RKO (cell line): ENCODE results near the gene ADAM23.

ENCODE experiments used
- DNase-seq: peaks from one replicate; pipeline ENCODE4 v3.0.0-alpha.2; 2016; ENCODE audit warnings: low spot score

Gene ADAM23

DNA sequence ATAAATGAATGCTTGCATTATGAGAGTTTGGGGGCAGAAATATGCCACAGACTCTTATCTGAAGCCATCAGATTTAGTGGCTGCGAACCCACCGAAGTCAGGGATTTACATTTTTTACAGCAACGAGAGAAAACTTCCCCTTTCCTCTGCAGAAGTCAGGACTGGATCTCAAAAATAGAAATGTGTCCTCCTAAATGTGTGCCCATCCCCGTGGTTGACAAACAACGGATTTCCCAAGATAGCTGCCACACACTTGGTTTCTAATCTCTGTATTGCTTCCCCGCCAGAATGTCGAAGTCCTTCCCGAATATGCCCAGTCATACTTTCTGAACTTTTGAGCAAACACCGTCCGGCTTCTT is 879 bp upstream of the ADAM23 start:
- no peak for DNase-seq

DNA sequence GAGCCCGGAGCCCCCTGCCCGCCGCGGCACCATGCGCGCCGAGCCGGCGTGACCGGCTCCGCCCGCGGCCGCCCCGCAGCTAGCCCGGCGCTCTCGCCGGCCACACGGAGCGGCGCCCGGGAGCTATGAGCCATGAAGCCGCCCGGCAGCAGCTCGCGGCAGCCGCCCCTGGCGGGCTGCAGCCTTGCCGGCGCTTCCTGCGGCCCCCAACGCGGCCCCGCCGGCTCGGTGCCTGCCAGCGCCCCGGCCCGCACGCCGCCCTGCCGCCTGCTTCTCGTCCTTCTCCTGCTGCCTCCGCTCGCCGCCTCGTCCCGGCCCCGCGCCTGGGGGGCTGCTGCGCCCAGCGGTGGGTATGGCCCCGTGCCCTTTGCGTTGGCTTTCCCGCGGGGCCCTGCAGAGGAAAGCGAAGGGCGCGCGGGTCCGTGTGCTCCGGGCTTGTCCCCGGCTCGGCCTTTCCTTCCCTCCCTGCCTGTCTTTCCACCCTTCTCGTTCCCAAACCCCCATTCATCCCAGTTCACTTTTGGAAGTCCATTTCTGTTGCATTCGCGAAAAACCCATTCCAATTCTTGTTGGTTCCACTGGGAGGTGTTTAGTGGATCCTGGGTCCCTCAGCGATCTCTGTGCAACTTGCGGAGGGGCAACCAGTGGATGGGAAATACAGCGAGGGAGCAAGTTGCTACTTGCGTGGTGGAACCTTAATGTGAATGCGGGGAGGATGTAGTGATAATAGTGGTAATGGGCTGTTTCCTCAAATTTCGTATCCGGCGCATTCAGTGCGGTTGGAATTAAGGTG is 599 bp downstream of the ADAM23 start:
- no peak for DNase-seq

DNA sequence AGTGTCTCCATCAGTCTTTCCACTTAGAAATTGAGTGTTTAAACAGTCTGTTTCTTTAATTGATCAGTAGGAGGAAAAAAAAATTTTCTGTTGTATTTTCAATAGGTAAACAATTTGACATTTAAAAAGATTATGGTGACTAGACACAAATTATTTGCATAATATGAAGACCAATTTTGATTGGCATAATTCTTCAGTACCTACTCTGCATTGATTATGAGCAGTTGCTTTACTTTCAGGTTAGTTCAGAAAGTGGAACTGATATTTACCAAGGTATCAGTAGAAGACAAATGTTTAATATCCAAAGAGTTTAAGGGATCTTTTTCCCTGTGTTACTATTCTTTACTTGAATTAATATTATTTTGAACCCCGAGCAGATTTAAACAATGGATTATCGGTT is 2.6 kb downstream of the ADAM23 start:
- DNase-seq = no peak

DNA sequence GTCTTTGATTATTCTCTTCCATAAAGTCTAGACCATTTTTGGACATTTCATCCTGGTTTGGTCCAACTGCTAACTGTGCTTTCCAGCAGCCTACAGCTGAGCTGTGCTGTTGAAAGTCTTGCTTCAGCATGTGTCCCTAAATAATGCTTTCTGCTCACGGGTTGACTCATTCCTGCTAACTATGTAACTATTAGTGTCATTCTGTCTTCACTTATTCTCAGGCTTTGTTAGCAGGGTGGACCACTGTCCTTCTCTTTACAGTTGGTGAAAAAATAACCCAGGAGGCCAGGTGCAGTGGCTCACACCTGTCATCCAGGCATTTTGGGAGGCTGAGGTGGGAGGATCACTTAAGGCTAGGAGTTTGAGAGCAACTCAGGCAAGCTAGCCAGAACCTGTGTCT is 8.9 kb downstream of the ADAM23 start:
- DNase-seq = no peak

DNA sequence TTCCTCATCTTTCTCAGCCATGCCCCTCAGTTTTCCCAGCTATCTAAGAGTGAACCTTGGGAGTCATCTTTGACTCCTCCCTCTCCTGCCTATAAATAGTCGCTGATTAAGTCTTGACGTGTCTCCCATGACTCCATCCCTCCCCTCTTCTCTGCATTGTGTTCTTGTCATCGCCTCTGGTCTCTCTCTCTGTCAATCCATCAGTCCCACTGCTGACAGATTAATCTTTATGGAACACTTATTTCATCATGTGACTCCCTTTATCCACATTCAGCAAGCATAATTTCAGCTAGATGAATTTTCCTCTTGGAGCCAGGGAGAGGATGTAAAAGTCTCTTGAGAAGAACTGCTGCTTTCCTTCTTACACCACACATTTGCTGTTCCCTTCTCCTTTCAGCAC is 9.4 kb downstream of the ADAM23 start:
- peak; percentile 58 for DNase-seq

DNA sequence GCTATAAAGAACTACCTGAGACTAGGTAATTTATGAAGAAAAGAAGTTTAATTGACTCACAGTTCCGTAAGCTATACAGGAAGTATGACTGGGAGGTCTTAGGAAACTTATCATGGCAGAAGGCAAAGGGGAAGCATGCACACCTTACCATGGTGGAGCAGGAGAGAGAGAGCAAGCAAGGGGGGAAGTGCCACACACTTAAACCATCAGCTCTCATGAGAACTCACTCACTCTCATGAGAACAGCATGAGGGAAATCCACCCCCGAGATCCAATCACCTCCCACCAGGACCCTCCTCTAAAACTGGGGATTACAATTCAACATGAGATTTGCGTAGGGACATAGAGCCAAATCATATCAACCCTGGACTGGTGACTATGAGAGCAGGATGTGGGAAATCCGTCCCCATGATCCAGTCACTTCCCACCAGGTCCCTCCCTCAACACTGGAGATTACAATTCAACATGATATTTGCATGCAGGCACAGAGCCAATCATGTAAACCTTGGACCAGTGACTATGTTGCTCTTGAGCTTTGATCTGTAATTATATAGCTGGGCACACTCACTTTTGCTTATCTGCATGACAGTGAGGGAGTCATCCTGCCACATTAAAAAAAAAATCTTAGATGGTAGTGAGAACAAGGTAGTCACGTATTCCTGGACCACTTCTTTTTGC is 12.9 kb downstream of the ADAM23 start:
- DNase-seq = no peak

DNA sequence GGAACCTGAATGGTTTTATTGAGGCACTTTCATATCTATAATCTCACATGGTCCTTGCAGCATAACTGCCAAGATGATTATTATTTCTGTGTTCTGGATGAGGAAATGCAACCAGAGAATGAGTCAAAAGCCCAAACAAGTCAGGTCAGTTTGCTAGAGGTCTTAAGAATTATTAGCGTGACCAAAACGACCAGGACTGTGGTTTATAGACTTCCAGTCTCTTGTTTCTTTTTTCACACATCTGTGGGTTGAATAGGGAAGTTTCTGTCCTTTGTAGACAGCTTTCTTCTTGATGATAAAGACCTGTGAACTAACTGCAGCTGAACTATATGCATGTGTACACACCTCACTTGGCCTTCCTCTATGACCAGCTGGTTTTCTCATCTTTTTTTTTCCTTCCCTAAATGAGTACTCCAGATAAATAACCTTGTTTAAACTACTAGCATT is 13.9 kb downstream of the ADAM23 start:
- DNase-seq = no peak

DNA sequence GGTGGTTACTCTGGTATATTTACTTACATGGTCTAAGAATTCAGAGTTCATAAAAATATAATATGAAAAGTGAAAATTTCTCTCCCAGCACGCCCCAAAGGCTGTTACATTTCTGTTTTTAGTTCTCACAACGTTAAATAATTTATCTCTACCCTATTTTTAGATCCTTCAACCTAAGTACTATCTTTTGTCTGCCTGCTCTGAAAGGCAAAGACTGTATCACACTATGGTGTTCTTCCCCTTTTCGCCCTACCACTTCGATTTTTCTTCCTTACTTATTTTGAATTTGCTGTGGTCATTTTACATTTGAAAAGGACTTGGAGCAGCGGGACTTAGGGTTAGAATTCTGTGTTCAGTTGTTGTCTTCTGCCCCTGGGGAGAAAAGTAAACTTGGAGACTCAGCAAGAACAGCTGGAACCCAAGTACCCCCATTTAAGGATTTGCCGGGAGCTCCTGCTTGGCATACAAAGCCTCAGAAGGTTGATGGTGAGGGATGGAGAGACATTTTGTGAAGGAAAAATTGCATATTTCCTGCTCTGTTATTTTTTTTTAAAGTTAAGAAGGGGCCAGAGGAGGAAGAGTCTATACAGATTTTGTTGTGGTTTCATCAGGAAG is 19.0 kb downstream of the ADAM23 start:
- DNase-seq = no peak

DNA sequence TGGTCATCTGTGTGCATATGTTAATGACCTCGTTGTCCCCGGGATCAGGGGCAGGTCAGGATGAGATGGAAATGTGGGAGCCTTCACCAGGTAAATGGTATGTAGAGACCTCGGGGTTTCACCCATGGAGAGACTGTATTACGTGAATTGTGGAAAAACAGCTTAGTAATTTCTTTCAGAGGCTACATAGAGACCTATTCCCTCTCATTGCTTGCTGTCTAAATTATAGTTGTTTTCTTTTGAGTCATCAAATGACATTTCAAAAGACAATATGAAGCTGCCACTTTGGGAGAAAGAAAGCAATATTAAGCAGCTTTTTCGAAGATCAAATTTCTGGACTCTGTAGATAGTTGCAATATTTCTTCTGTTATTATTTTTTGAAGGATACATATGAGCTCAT is 20.4 kb downstream of the ADAM23 start:
- DNase-seq = no peak

DNA sequence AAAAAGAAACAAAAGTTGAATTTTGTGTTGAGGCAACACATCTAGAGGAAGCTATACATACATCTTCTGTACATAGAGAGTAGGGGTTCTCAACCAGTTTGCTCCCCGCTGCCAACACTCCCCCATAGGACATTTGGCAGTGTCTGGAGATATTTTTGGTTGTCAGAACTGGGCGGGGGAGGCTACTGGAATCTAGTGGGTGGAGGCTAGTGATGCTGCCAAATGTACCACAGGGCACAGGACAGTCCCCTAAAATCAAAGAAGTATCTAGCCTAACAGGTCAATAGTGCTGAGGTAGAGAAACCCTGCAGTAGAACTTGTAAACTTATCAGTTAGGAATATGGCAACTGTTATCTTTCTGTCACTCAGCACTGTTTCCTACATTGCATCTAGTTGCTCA is 21.3 kb downstream of the ADAM23 start:
- no peak for DNase-seq

DNA sequence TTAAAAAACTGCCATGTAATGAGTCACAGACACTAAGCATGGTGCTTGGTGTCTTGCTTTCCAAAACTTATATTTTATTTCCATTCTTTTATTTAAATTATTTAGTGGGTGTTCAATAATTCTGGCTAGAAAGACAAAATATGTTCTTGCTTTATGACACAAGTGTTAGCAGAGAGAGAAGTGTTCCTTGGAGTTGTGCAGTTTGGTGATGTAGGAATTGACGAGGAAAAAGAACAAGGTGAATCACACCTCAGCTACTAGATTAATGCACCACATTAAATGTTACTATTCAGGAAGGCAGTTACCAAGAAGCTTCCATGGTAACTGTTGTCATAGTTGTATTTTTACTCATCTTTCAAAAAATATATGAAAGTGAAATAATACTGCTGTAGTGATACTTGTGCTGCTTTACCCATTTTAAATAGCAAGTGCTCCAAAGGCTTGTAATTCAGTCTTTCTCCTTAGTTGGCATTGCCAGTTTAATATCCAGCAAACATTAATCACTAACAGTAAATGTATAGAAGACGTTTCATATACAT is 28.3 kb downstream of the ADAM23 start:
- no peak for DNase-seq

DNA sequence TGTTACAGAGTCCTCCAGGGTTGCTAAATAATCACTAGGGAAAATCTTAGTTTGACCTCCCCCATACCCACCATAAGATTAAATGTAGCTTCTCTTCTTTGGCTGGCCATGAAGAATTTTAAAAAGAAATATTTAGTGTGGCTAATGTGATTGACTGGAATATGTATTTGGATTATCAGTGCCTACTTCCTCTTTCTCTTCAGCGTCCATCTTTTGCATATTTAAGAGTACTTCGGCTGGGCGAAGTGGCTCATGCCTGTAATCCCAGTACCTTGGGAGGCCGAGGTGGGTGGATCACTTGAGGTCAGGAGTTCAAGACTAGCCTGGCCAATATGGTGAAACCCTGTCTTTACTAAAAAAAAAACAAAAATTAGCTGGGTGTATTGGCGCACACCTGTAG is 28.8 kb downstream of the ADAM23 start:
- no peak for DNase-seq

DNA sequence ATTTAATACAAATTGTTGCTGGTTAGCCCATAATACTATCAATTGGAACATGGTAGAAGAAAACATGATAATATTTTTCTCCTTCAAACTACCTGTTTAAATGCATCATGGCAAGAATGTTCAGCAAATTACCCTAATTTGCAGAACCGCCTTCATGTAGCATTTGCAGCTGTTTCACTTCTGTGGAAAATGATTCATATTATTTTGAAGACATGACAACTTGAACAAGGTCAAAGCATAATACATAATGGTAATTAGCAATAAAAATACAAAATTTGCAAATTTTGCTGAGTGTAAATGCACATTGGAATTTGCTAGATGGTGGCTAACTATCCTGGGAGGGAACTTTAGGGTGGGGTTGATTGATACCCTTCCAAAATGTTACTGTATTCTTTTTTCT is 30.8 kb downstream of the ADAM23 start:
- DNase-seq = no peak

DNA sequence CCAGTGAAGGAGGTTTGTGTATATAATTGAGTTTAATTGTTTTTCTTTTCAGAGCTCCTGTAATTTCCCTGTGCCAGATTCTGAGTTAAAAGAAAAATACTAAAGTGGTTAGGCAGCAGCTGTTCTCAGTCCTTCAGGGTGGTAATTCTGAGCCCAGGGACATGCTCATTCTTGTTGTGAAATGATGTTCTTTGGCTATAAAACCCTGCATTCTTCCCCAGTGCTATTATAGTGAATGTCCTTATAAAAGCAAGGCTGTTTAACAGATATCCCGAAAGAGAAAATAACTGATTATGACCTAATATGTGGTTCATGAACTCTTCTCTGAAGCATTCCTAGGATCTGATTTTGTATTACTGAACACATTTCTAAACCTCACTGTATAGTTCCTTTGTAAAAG is 34.0 kb downstream of the ADAM23 start:
- DNase-seq = no peak

DNA sequence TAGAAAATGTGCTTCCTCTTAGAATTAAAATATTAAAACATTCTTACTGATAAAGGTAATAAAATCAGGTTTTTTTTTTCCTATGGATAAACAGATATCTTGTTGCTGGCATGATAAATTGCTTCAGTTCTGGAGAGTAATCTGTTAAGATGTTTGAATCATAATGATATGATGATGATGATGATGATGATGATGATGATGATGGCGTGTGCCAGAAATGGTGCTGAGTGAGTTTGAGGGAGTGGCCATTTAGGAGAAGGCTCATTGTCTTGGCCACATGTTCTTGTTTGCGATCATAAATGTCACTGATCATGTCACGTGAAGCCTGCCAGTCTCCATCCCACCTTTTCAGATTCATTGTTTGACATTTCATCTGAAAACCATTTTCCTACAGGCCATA is 35.0 kb downstream of the ADAM23 start:
- DNase-seq = no peak

DNA sequence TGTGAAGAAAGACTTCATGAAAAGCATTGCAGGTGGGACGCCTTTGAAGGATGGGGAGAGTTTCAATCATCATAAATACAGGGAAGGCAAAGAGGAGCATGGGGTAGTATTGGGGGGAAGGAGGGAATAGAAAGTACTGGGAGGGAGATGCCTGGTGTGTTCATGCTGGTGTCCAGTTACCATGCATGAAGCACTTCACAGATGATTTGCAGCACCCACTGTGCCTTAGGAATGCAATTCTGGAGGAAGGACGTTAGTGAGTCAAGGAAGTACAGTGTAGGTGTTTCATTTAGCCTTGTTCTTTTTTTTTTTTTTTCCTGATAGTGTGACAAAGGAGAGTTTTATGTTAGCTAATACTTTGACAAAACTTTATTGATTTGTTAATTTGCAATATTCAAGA is 36.8 kb downstream of the ADAM23 start:
- no peak for DNase-seq

DNA sequence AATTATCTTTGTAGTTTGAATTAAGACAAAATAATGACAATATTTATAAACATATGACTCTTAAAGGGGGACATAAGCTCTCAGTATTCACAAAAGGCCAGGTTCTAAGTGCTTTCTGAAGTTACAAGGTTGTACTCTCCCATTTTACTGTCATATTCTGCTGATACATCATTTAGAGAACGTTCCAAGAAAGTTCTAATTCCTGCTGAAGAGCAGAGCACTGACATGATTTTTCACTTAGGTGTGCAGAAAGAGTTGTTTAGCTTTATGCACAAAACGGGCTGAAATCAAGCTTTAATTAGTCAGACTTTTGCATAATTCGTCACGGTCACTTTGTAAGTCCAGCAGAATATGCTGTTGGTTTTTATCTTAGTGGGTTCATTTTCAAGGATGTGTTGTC is 37.3 kb downstream of the ADAM23 start:
- no peak for DNase-seq

DNA sequence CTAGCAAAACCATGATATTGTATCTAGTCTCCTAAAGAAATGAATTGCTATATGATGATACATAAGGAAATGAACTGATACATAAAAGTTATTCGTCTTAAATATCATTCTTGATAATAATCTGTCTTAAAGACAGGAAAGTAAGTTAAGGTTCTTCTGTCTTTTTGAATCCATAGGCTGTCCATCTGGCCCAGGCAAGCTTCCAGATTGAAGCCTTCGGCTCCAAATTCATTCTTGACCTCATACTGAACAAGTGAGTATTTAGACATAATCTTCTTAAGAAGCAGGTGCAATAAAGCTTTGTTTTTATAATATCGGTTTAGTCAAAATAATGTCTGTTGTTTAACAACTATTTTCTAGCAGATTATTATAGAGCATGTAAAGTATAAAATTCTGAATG is 37.7 kb downstream of the ADAM23 start:
- DNase-seq = no peak

DNA sequence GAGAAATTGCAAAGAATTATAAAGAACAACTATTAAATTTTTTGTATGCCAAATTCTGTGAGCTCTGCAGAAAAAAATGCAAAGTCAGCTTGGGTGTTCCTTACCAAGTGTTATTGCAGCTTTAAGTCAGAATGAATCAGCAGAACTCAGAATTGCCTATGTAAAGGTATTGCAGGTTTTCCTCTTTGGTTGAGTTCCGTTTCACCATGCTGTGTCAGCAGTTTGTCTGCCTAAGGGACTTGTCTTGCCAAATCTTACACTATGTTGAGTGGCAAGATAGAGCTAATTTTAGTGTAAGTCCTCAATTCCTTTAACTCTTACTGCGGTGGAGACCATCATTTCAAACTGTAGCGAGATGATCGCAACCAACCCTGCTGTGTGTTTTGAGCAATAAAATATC is 38.8 kb downstream of the ADAM23 start:
- DNase-seq = no peak

DNA sequence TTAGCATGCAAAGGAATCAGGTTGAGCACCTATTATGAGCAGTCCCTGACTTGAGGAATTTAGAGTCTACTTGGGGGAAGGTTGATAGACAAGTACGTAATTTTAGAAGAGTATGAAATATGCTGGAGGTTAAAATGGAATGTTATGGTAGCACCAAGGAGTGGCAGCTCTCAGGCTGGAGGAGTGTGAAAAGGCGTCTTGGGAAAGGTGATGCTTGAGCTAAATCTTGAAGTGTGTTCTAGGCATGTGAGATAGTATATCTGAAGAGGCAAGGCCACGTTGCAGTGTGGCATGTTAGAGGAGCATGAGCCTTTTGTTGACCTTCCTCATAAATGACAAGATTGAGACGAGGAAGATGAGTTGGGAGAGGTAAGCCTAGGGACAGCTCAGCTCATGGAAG is 39.3 kb downstream of the ADAM23 start:
- DNase-seq = no peak

DNA sequence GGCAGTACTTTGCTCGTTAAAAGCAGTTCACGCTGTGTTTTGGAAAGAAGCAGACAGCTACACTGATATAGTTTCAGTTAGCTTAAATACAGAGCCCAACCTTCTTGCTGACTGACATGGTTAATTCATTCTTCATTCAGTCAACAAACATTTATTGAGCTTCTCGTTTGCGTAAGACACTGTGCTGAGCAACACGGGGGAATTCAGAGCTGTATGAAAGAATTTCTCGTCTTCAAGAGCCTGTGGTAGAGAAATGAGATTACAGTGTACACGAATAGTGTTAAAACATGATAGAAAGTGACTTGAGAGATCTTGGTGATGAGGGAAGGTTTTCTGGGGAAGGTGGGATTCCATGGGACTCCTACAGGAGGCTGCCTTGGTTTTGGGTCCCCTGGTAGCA is 44.7 kb downstream of the ADAM23 start:
- no peak for DNase-seq

DNA sequence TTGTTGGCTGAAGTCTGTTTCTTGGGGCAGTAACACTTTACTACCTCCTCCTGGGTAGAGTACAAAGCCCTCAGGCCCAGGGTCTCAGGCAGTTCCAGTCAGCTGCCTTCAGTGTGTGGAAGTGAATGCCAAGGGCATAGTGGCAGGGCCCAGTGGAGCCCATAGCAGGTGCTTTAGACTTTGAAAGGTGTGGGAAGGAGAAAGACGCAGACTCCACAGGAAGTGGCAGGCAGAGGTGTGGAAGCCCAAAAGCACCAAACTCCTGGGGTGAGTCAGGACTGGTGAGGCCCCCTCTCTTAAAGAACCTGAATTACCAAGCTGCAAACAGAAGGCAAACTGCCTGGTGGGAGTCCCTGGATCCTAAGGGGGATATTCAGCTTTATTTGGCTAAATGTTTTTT is 45.3 kb downstream of the ADAM23 start:
- no peak for DNase-seq

DNA sequence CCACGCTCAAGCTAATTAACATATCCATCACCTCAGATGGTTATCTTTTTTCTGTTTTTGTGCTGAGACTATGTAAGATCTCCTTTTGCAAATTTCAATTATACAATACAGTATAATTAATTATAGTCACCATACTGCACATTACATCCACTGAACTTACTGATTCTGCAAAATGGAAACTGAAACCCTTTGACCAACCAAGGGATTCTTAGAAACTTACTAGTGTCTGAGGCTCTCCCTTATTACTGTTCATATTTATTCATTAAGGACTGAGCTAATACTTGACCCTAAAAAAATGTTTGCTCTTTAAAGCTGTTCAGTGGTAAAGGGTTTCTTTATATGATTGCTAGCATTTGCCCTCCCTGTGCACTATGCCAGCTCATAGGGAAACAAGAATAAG is 50.7 kb downstream of the ADAM23 start:
- DNase-seq = no peak
